ENCODE data around the gene TRAK1. TPM values are rescaled to one million over a fixed set of nuclear protein-coding genes. Genes with fewer than 3 reads are reported as not detected.

TRAK1 gene
- total RNA-seq, 1 donor from 2014 or later: 37.5 TPM

- intact Hi-C loops (cut with DNase I): loop anchor here (10.0 kb wide), 2 partner anchors 334 to 1796 kb away; no protein-coding TSS in a partner anchor
- H3K27me3 ChIP-seq: no peaks in the 10 kb centered on the region
- H3K4me3 ChIP-seq: no peak overlapping the region
- H3K4me1 ChIP-seq: no peaks in the 10 kb centered on the region
- H3K27ac ChIP-seq: no peak overlapping the region
- no peaks in the 10 kb centered on the region for H3K36me3 ChIP-seq
- DNase-seq (ENCODE audit: low spot score in 2 of 2): no peak
- no peaks in the 10 kb centered on the region for H3K9me3 ChIP-seq
- TF ChIP-seq CTCF (IDR thresholded peaks at IDR 0.05): no peak
Observed at GRCh38 chr3:42110631-42111030, 19.5 kb downstream of the TRAK1 start.

- DNase-seq (ENCODE audit: low spot score in 2 of 2): no peak
- Histone ChIP-seq H3K36me3 (no peaks in the 10 kb centered on the region), H3K4me1 (peaks cover 0 to 17% of the 10 kb centered on the region in 2 donors), H3K27ac (no peak overlapping the region), H3K4me3 (no peak overlapping the region), H3K9me3 (no peaks in the 10 kb centered on the region), H3K27me3 (no peaks in the 10 kb centered on the region)
- no peak for TF ChIP-seq CTCF (IDR thresholded peaks at IDR 0.05)
- intact Hi-C loops (cut with DNase I): loop anchor here (10.0 kb wide), 2 partner anchors 331 to 1799 kb away; no protein-coding TSS in a partner anchor
Observed at GRCh38 chr3:42114130-42114725, 23.1 kb downstream of the TRAK1 start.

- H3K36me3 ChIP-seq: no peaks in the 10 kb centered on the region
- DNase-seq (ENCODE audit: low spot score in 2 of 2): no peak
- H3K9me3 ChIP-seq: no peaks in the 10 kb centered on the region
- TF ChIP-seq CTCF (IDR thresholded peaks at IDR 0.05): no peak
- H3K4me3 ChIP-seq: no peak overlapping the region
- intact Hi-C loops (cut with DNase I): loop anchor here (10.0 kb wide), 2 partner anchors 330 to 1800 kb away; no protein-coding TSS in a partner anchor
- H3K4me1 ChIP-seq: peaks cover 0 to 25% of the 10 kb centered on the region in 2 donors
- H3K27ac ChIP-seq: no peak overlapping the region
- no peaks in the 10 kb centered on the region for H3K27me3 ChIP-seq
Observed at GRCh38 chr3:42115215-42115614, 24.1 kb downstream of the TRAK1 start.

- Histone ChIP-seq H3K4me1 (peaks cover 0 to 26% of the 10 kb centered on the region in 2 donors), H3K27me3 (no peaks in the 10 kb centered on the region), H3K9me3 (no peaks in the 10 kb centered on the region), H3K27ac (no peak overlapping the region), H3K4me3 (no peak overlapping the region), H3K36me3 (no peaks in the 10 kb centered on the region)
- no peak for TF ChIP-seq CTCF (IDR thresholded peaks at IDR 0.05)
- no peak for DNase-seq (ENCODE audit: low spot score in 2 of 2)
- intact Hi-C loops (cut with DNase I): loop anchor here (10.0 kb wide), 2 partner anchors 329 to 1801 kb away; no protein-coding TSS in a partner anchor
Observed at GRCh38 chr3:42115946-42116345, 24.8 kb downstream of the TRAK1 start.

- DNase-seq (ENCODE audit: low spot score in 2 of 2): no peak
- H3K4me1 ChIP-seq: peaks cover 0 to 26% of the 10 kb centered on the region in 2 donors
- no peaks in the 10 kb centered on the region for H3K36me3 ChIP-seq
- TF ChIP-seq CTCF (IDR thresholded peaks at IDR 0.05): no peak
- intact Hi-C loops (cut with DNase I): loop anchor here (10.0 kb wide), 2 partner anchors 328 to 1802 kb away; no protein-coding TSS in a partner anchor
- no peaks in the 10 kb centered on the region for H3K9me3 ChIP-seq
- no peaks in the 10 kb centered on the region for H3K27me3 ChIP-seq
- H3K27ac ChIP-seq: no peak overlapping the region
- H3K4me3 ChIP-seq: no peak overlapping the region
Observed at GRCh38 chr3:42116466-42116865, 25.3 kb downstream of the TRAK1 start.

Measured in ascending aorta (tissue), 2 donors.